Endothelial cell of umbilical vein (primary cell): Measurements from ENCODE around the gene GRB14. TPM values are rescaled to one million over a fixed set of nuclear protein-coding genes. Genes with fewer than 3 reads are reported as not detected.

Source experiments
- BruUV-seq: library from RNA; stranded (reverse); fragments of 400-500 nt; replicated peaks from 2 replicates; lab custom pipeline; 2021; lab: Mats Ljungman, UMichigan
- CTCF ChIA-PET: fragments of 300-600, 350-600 bp; sonication (Branson Sonifier 250); formaldehyde crosslinking; loops from one replicate; lab custom pipeline; 2021; ENCODE audit warnings: antibody characterized with exemption, inconsistent platforms; lab: Charles Lee
- POLR2A ChIA-PET: fragments of 300-600, 350-600 bp; sonication (Branson Sonifier 250); formaldehyde crosslinking; loops from one replicate; lab custom pipeline; 2021; ENCODE audit warnings: antibody characterized with exemption, inconsistent platforms; lab: Charles Lee
- DNase-seq: peaks from one replicate; pipeline ENCODE4 v3.0.0-alpha.2; 2011; ENCODE audit warnings: low read depth, low spot score
- FAIRE-seq: peaks from 2 replicates; lab custom pipeline; 2011; peaks lifted over from hg19 to GRCh38; lab: Jason Lieb, UNC
- H2AFZ ChIP-seq: 2 replicates; pipeline ENCODE4 v1.6.0; 2012; ENCODE audit warnings: low read depth, low read length, control low read depth, inconsistent platforms
- H3K27ac ChIP-seq: 2 replicates; pipeline ENCODE4 v1.5.1; 2011; ENCODE audit warnings: low read depth, mild to moderate bottlenecking, control low read depth, low read length, moderate library complexity; ENCODE audit not compliant: insufficient read depth
- H3K27me3 ChIP-seq, 2 experiments: 2 replicates each; pipeline versions ENCODE4 v1.6.0 to v1.6.1; 2011; ENCODE audit warnings: low read length in 2 of 2, mixed read lengths in 1 of 2; ENCODE audit not compliant: control insufficient read depth in 2 of 2, insufficient read depth in 2 of 2
- H3K36me3 ChIP-seq, 2 experiments: 2 replicates in 1 of 2; 3 replicates in 1 of 2; pipeline ENCODE4 v1.5.1; 2011; ENCODE audit warnings: low read length in 2 of 2, mild to moderate bottlenecking in 1 of 2, moderate library complexity in 1 of 2; ENCODE audit not compliant: control insufficient read depth in 2 of 2, insufficient read depth in 2 of 2; ENCODE audit errors: extremely low read depth in 1 of 2
- H3K4me1 ChIP-seq: 3 replicates; pipeline ENCODE4 v1.5.1; 2011; ENCODE audit warnings: mild to moderate bottlenecking, low read length; ENCODE audit not compliant: control insufficient read depth, insufficient read depth; ENCODE audit errors: extremely low read depth
- H3K4me2 ChIP-seq: 2 replicates; pipeline ENCODE4 v1.6.1; 2011; ENCODE audit warnings: low read length, control low read depth, mixed read lengths; ENCODE audit not compliant: insufficient read depth
- H3K4me3 ChIP-seq, 3 experiments: fragments of 200-600 bp in 1 of 3; sonication (generic), shearing (Covaris generic) in 1 of 3; replicated peaks in 1 of 3; 2 replicates each; pipeline ENCODE4 v1.5.1; 2011 to 2016; ENCODE audit warnings: control low read depth in 3 of 3, low read length in 3 of 3, mild to moderate bottlenecking in 2 of 3, inconsistent platforms in 1 of 3, low read depth in 1 of 3, moderate library complexity in 1 of 3; ENCODE audit not compliant: insufficient read depth in 1 of 3
- H3K79me2 ChIP-seq: 2 replicates; pipeline ENCODE4 v1.6.0; 2012; ENCODE audit warnings: low read length, inconsistent platforms; ENCODE audit not compliant: control insufficient read depth, insufficient read depth
- H3K9ac ChIP-seq: replicated peaks from 2 replicates; pipeline ENCODE3; 2011; ENCODE audit warnings: low read length, control low read depth; ENCODE audit not compliant: insufficient read depth; ENCODE audit errors: extremely low read depth
- H3K9me1 ChIP-seq: replicated peaks from 3 replicates; pipeline ENCODE4 v1.6.0; 2011; ENCODE audit warnings: mild to moderate bottlenecking, low read length; ENCODE audit not compliant: control insufficient read depth, insufficient read depth; ENCODE audit errors: extremely low read depth
- H3K9me3 ChIP-seq: replicated peaks from 2 replicates; pipeline ENCODE4 v1.5.1; 2012; ENCODE audit warnings: low read length, inconsistent platforms; ENCODE audit not compliant: control insufficient read depth, insufficient read depth
- H4K20me1 ChIP-seq: replicated peaks from 2 replicates; pipeline ENCODE3; 2011; ENCODE audit warnings: mild to moderate bottlenecking, low read length; ENCODE audit not compliant: control insufficient read depth, insufficient read depth; ENCODE audit errors: extremely low read depth
- CTCF ChIP-seq, 2 donors: IDR thresholded peaks; 1 replicate in 1 of 2; 2 replicates in 1 of 2; pipeline ENCODE4 v1.5.1; 2011; ENCODE audit warnings: low read length in 2 of 2, mild to moderate bottlenecking in 2 of 2, moderate library complexity in 2 of 2, control low read depth in 1 of 2, inconsistent platforms in 1 of 2, low read depth in 1 of 2; ENCODE audit not compliant: insufficient read depth in 1 of 2; ENCODE audit errors: extremely low read depth in 1 of 2
- EZH2 ChIP-seq: IDR thresholded peaks from 2 replicates; pipeline ENCODE4 v1.6.1; 2012; ENCODE audit warnings: borderline replicate concordance, low read depth, mild to moderate bottlenecking, moderate library complexity, low read length, inconsistent platforms; ENCODE audit not compliant: severe bottlenecking
- FOS ChIP-seq: IDR thresholded peaks from 2 replicates; pipeline ENCODE4 v1.6.1; 2011; ENCODE audit warnings: mild to moderate bottlenecking, low read length, moderate library complexity, borderline replicate concordance; ENCODE audit not compliant: insufficient read depth
- GATA2 ChIP-seq: IDR thresholded peaks from 2 replicates; pipeline ENCODE4 v1.7.0; 2011; ENCODE audit warnings: low read depth, mild to moderate bottlenecking, moderate library complexity, mixed read lengths, low read length; ENCODE audit not compliant: insufficient read length, insufficient read depth
- JUN ChIP-seq: IDR thresholded peaks from 2 replicates; pipeline ENCODE4 v1.6.1; 2011; ENCODE audit warnings: borderline replicate concordance, low read depth; ENCODE audit not compliant: insufficient read length, insufficient read depth
- MAX ChIP-seq: IDR thresholded peaks from 2 replicates; pipeline ENCODE4 v1.6.1; 2011; ENCODE audit not compliant: insufficient read depth, insufficient read length
- MYC ChIP-seq: IDR thresholded peaks from one replicate; pipeline ENCODE4 v1.6.1; 2011; ENCODE audit warnings: mild to moderate bottlenecking, low read depth, low read length
- POLR2A ChIP-seq: IDR thresholded peaks from 2 replicates; pipeline ENCODE4 v1.6.1; 2012; ENCODE audit warnings: low read depth, mild to moderate bottlenecking, control low read depth, low read length
- POLR2AphosphoS5 ChIP-seq: IDR thresholded peaks from 2 replicates; pipeline ENCODE4 v1.6.1; 2012; ENCODE audit warnings: low read depth, mild to moderate bottlenecking, control low read depth, low read length, moderate library complexity; ENCODE audit not compliant: insufficient read depth
- dilution Hi-C: fragments of 300-500 bp; cut with MboI; formaldehyde crosslinking; loops from one replicate; pipeline ENCODE4 v1.15.0; 2019; ENCODE audit warnings: low sequenced_read_pairs; ENCODE audit not compliant: extremely low pct_ligation_motif_present
- intact Hi-C: fragments of 100-400 bp; cut with micrococcal nuclease; formaldehyde crosslinking; loops from one replicate; pipeline ENCODE4 v1.10.0; 2022
- polyA plus RNA-seq, 4 experiments: library from polyadenylated mRNA; depleted of rRNA in 3 of 4; stranded (reverse) in 3 of 4; unstranded in 1 of 4; fragments of >200 nt; gene quantifications; 2 replicates each; pipeline versions ENCODE4 v1.2.1 to v1.2.3, GENCODE V29; 2011 to 2012; ENCODE audit warnings: missing spikeins in 1 of 4
- total RNA-seq: library from RNA; stranded (reverse); gene quantifications from 2 replicates; pipeline ENCODE4 v1.2.3, GENCODE V29; 2021

GRB14 gene
- total and polyA plus RNA-seq, 2 donors (not counting 3 experiments of a cell fraction or from before 2014, with no cell fraction given) = 3.0 to 10.3 TPM

- DNase-seq (no peak), FAIRE-seq (peak; percentile 4)
- no peaks in the 10 kb centered on the region for H3K79me2 ChIP-seq
- H4K20me1 ChIP-seq = no peaks in the 10 kb centered on the region
- no peak overlapping the region for H2AFZ ChIP-seq
- intact Hi-C loops (no loop called here), dilution Hi-C loops (no loop called here)
- H3K9me1 ChIP-seq = no peaks in the 10 kb centered on the region
- H3K4me1 ChIP-seq = peaks cover 11% of the 10 kb centered on the region
- CTCF ChIA-PET = interaction anchor here (2.0 kb wide), 1 partner anchor 34 kb away, joined by 7 read pairs; no protein-coding TSS in a partner anchor
- H3K36me3 ChIP-seq = no peaks in the 10 kb centered on the region
- TF ChIP-seq POLR2AphosphoS5 = no peak
- TF ChIP-seq POLR2A = no peak
- no peak for TF ChIP-seq MAX
- no peak for TF ChIP-seq GATA2
- TF ChIP-seq CTCF (IDR thresholded peaks at IDR 0.05; ENCODE audit: extremely low read depth in 1 of 2, insufficient read depth in 1 of 2, low read depth in 1 of 2, low read length in 2 of 2) = no peak
- TF ChIP-seq MYC = no peak
- no peak for TF ChIP-seq JUN
- TF ChIP-seq EZH2 = no peak
- TF ChIP-seq FOS = no peak
- POLR2A ChIA-PET = no interaction called here
- H3K9ac ChIP-seq = no peak overlapping the region
- no TSS peak for BruUV-seq
- H3K27ac ChIP-seq = no peak overlapping the region
- H3K9me3 ChIP-seq = no peaks in the 10 kb centered on the region
- H3K27me3 ChIP-seq = no peaks in the 10 kb centered on the region
- H3K4me3 ChIP-seq = no peak overlapping the region
- H3K4me2 ChIP-seq = no peak overlapping the region
Observed at GRCh38 chr2:164504253-164504652, 117.0 kb downstream of the GRB14 start.
